ENCODE data around the gene TNIP3. TPM values are rescaled to one million over a fixed set of nuclear protein-coding genes. Genes with fewer than 3 reads are reported as not detected.
"Not testable (repeated sequence)": the region's sequence is repeated elsewhere in the genome, so short reads cannot be mapped to it uniquely, and the experiment has no call there.

The TNIP3 gene
- total RNA-seq, 1 donor from 2014 or later: 0.53 TPM

DNA sequence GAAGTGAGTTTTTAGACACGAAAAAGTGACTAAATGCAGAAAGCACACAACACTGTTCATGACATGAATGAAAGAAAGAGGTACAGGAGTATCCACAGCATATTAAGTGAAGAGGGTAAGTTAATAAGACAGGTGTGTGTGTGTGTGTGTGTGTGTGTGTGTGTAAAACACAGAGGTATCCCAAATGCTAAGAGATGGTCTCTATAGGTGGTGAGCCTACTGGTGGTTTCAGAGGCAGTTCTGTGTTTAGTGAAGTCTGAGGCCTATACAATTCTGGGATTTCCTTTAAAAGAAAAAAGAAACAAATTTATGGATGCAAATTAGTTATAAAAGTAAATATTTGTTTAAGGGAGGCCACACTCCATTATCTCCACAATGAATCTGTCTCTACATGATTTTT is 17.4 kb upstream of the TNIP3 start:
- no peak for DNase-seq (ENCODE audit: low spot score)
- no peak for ATAC-seq
- intact Hi-C loops (cut with DNase I): no loop called here

DNA sequence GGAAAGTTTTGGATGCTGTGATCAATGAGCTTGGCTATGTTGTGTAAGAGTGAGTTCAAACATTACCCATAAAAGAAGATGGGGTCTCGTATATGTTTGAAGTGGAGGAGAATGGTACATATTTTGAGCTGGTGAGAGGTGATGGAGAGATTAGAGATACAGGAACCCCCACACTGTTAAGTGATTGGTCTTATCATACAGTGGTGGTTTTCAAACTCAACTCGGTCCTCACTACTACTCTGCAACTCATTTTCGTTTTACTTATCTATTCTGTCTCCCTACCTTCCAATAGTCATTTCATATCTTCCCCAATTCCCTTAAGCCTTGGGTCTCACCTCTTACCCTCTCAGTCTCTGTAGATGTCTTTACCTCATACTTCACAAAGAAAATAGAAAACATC is 16.4 kb upstream of the TNIP3 start:
- intact Hi-C loops (cut with DNase I): no loop called here
- ATAC-seq: no peak
- DNase-seq (ENCODE audit: low spot score): no peak

DNA sequence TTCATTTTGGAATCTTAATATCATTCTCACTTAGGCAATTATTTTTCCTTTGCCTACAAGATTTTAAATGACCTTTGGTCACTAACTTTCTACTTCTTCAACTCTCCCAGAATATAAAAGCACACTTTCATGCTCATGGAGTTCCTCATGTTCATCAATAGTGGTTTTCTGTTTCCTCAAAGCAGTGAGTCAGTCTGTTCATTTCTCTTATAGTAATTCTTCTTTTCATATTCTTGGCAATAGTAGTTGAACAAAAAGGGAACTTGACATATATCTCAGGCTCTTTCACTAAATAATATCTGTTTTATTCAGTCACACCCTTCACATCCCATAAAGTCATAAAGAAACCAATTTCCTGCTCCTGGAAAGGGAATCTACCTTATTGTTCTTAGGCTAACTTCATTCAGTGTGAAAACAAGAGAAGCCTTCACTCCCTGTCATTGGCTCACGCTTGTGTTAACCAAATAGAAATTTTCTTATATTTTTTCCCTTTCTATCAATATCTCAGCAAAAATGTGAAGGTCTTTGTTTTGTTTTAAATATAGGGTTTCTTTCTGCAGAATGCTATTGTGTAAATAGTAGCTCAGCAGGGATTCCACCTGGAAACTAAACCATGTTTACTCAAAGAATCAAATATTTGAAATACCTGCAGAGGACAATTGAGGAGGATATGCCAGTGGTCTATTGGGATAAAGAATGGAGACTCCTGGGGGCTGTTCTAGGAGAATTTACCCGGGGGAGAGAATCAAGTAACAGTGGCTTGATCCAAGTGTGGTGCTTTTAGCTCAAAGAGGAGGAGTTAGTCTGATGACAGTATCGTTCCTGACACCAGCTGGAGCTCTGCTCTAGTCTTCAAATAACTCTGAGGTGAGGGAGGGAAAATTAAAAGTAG is 13.4 kb upstream of the TNIP3 start:
- no peak for DNase-seq (ENCODE audit: low spot score)
- ATAC-seq: peak; percentile 44
- intact Hi-C loops (cut with DNase I): no loop called here

DNA sequence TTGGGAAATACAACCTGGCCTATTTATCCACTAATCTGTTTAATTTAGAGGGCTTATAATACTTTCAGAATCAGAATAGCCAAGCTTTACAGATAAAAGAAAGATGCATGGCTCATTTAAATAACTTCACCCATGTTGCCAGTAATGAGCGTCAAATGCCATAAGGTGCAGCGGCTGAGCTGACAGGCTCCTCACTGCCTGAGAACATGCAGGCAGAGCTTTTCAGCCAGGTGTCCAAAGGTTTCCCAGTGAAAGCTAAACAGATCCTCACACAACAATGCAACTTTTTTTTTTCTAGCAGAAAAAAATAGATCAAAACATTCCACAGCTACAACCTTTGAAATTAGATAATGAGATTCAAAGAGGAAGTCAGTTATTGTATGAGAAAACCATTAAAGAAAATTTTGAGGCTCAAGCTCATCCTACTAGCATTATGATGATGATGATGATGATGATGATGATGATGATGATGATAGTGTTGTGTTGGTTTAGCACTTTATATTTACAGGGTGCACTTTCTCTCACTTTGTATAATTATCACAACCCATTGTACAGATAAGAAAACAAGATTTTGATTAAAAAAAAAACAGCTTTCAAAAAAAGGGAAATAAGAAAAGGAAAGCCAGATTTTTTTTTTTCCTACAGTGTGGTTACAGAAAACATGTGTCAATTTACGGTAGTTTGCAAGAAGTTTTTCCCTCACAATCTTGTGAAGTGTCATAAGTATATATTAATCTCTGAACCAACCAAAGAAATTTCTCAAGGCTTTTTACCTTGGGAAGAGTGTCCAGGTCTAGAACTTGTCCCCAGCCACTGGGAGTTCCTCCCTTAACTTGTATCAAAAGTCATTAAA is 12.2 kb upstream of the TNIP3 start:
- intact Hi-C loops (cut with DNase I): no loop called here
- DNase-seq (ENCODE audit: low spot score): no peak
- ATAC-seq: no peak

DNA sequence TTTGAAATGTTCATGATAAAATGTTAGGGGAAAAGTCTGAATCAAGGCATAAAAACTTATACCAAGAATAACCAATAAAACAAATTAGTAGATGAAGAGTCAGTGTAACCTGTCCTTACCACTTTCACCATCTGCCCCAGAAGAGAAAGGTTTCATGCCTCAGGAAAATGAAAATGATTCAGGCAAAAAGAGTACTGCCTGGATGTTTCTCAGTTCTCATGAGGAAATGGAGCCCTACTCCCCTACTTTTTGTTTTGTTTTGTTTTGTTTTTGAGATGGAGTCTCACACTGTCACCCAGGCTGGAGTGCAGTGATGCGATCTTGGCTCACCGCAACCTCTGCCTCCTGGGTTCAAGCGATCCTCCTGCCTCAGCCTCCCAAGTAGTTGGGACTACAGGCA is 7.4 kb upstream of the TNIP3 start:
- ATAC-seq; intact Hi-C loops (cut with DNase I); DNase-seq (ENCODE audit: low spot score): not testable (repeated sequence)

DNA sequence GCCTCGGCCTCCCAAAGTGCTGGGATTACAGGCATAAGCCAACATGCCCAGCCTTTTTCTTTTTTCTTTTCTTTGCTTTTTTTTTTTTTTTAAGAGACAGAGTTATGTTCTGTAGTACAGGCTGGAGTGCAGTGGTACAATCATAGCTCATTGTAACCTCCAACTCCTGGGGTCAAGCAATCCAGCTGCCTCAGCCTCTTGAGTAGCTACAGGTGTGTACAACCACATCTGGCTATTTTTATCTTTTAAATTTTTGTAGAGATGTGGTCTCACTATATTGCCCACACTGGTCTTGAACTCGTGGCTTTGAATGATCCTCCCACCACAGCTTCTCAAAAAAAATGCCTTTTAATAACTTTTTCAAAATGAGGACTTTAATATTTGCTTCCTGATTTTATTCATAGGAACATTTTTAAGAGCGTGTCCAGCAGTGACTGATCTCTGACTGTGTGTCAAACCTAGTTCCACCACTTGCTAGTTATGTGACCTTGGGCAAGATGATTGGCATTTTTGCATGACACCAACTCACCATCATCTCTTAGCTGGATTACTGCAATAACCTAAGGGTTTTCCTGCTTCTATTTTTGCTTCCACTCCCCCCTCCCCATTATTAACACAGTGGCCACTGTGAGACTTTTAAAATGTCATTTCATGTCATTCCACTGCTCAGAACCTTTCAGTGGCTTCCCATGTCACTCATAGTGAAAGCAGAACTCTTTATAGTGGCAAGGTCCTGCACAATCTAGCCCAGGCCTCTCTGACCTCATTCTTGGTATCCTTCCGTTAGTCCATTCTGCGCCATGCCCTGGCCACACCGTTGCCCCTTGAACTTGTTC is 4.5 kb upstream of the TNIP3 start:
- ATAC-seq (peak; percentile 75), DNase-seq (ENCODE audit: low spot score) (no peak)
- intact Hi-C loops (cut with DNase I): no loop called here

DNA sequence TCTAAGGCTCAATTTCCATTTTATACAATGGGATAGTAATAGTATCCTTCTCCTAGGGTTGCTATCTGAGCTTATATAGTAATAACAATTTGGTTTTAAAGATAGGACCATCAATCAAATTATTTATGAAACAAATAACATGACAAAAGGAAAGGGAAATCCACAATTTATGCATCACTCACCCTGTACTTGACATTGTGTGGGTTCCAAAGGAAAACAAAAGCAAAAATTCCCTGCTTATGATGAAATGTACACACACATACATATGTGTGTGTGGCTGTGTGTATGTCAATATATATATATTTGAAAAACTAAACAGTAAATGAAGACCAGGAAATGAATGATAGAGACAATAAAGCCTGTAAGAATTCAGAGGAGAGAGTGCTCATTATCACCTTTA is 2.9 kb upstream of the TNIP3 start:
- ATAC-seq (no peak), DNase-seq (ENCODE audit: low spot score) (no peak)
- intact Hi-C loops (cut with DNase I): no loop called here

DNA sequence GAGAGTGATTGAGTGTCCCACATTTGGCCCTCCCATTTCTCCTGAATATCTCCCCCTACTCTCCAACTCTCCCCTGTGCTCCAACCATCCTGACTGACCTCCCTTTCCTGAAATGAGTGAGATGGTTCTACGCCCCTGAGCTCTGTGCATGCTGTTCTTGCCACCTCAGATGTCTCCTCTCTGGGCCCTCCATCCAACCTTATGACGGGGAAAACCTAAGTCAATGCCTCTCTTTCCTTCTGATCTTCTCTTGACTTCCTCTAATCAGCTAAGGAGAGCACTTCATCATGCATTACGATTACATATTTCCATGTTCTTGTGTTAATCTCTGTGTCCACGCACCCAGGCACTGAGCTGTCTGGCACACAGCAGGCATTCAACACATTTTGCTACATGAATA is 1.1 kb upstream of the TNIP3 start:
- DNase-seq (ENCODE audit: low spot score) (no peak), ATAC-seq (no peak)
- intact Hi-C loops (cut with DNase I): no loop called here

DNA sequence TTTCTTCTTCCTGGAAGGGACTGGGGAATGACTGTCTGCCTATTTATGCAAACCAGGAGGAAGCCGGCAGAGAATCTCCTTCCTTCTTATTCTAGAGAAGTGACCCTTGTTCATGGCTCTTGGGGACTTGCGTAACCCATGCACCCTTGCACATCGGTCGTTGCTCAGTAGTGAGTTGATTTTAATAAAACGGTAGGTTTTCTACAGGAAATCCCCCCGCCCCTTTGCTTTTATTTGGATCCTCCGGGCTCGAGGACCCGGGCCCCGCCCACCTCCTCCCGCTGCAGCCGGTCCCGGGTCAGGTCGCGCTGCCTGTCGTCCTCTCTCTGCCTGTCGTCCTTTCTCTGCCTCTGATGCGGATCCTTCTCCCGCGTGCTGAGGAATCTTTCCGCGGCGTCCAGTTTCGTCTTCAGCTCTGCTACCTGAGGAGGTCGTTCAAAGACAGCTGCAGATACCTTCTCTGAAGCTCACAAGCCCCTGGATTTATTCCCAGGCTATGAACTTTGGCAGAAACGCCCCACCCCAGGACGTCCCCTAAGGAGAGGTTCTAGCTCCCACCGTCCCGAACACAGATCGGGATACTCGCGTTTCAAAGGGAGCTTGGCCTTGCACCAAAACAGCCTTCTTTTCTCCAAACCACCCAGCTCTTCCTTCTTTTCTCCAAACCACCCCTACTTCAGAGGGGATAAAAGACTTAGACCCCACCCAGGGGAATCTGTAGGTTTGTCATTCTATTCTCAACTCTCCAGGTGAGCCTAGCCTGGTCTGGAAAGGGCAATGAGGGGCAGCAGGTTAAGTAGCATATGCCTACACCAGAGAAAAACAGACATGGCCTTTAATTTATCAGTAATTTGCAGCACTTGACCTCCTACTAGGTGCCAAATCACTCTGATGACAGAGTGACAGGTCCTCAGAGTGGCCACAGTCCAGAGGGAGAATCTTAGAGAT is 7.0 kb downstream of the TNIP3 start:
- intact Hi-C loops (cut with DNase I): no loop called here
- peak; percentile 59 for DNase-seq (ENCODE audit: low spot score)
- ATAC-seq: peak; percentile 79

DNA sequence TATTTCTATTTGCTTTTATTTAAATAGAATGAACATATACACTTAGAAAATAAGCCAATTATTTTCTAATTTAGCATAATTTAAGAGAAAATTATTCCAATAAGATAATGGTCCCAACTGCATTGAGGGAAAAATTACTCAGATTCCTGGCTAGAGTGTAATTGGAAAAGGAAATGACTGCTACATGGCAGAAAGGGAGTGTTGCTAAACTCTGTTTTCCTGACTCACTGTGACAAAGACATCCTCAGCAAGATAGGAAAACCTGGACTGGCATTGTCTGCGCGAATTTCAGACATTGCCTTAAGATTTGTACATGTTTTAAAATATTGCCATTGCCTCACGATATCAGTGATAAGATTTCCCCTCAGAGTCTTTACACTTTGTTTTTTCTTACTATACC is 8.2 kb downstream of the TNIP3 start:
- ATAC-seq (no peak), DNase-seq (ENCODE audit: low spot score) (no peak)
- intact Hi-C loops (cut with DNase I): no loop called here

DNA sequence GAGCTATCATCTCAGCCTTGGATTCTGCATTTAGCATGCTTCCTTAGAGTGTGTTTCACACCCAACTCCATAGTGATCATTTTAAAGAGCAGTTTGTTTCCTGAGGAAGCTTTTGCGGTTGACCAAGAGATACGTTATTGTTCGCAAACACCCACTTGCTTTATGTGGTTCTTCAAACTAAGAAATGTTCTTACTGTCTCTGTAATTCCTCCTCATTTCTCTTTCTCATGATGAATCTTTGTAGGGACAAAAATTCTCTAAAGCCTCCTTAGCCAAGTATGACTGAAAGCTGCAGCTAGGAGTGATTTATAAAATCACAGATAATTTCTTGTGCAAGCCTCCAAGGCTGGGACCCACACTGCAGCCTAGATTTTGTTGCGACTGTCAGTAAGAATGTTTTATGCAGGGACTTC is 10.0 kb downstream of the TNIP3 start:
- no peak for DNase-seq (ENCODE audit: low spot score)
- ATAC-seq: no peak
- intact Hi-C loops (cut with DNase I): no loop called here

DNA sequence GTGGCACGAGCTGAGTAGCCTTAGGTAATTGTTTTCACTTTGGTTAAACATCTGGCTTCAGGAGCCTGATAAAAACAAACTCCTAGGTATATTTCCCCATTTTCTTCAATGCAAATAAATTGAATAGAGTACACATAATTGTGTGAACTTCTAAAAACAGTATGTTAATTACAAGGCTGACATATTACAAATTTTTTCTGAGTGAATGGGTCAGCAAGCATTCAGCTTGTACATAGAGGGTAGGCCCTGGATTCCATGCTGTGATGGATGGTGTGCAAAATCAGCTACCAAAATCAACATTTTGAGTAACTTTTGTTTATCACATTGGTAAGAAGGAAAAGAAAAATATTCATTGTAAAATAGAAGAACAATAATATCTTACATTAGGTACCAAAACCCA is 12.2 kb downstream of the TNIP3 start:
- intact Hi-C loops (cut with DNase I): no loop called here
- ATAC-seq (no peak), DNase-seq (ENCODE audit: low spot score) (no peak)

DNA sequence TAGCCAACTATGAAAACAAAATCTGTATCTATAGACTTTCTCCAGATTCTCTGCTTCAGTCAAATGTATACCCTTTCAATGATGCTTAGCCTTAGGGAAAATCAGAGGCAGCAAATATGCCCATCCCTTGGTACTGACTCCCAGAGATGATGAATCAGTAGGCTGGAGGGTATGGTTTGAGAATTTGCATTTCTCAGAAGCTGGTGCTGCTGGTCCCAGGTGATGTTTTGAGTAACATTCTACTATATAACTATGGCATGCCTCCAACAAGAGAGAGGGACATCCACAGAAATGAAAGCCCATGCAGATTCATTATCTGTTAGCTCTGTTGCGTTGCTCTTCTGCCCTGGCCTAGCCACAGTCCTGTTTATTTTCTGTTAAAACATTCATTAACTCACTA is 13.6 kb downstream of the TNIP3 start:
- intact Hi-C loops (cut with DNase I): no loop called here
- DNase-seq (ENCODE audit: low spot score): no peak
- no peak for ATAC-seq

DNA sequence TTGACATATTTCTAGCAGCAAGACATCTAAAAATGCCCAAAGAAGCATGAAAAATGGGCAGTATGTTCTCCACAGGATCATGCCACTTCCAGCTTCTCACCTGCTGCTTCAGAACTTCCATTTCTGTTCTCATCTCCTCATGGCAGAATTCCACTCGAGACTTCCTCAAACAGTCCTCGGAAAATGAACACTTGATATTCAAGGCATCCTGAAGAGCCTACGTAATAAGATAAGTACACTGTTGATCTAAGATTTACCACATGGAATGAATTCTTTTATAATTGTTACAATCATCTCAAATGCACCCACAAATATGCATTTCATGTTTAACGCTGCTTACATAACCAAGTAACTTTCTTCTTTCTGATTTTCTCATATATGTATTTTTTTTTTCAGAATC is 14.1 kb downstream of the TNIP3 start:
- DNase-seq (ENCODE audit: low spot score) (no peak), ATAC-seq (no peak)
- intact Hi-C loops (cut with DNase I): no loop called here

DNA sequence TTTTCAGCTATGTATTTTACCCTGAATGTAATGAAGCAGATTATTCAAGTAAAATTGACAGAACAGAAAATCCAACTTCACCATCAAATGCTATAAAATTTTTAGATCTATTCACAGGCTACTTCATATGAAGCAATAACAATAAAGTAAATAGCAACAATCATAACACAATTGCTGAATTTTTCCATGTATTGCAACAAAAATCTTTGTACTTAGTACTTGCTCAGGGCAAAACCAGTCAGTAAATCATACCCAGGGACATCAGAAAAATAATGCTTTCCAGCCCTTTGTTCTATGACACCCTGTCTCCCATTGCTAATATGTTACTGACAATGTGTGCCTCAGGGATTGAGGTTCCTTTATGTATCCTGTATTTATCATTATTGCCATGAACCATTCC is 15.5 kb downstream of the TNIP3 start:
- no peak for ATAC-seq
- no peak for DNase-seq (ENCODE audit: low spot score)
- intact Hi-C loops (cut with DNase I): no loop called here

DNA sequence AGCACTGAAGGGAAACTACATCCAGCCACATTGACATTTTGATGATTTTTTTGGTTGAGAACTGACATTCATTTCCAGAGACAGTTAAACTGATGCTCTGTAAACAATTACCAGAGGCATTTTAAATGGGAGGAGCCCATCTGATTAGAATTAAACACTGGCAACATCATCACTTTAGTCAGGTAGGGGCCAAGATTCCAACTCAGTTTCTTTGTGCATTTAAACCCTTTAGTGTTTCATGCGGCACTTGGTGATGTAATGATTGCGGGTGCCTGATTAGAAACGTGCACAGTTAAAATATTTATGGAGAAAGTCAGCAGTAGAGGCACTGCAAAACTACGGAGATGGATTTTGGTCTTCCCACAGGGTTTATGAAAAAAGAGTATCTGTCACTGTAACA is 16.1 kb downstream of the TNIP3 start:
- intact Hi-C loops (cut with DNase I): no loop called here
- no peak for ATAC-seq
- DNase-seq (ENCODE audit: low spot score): no peak

DNA sequence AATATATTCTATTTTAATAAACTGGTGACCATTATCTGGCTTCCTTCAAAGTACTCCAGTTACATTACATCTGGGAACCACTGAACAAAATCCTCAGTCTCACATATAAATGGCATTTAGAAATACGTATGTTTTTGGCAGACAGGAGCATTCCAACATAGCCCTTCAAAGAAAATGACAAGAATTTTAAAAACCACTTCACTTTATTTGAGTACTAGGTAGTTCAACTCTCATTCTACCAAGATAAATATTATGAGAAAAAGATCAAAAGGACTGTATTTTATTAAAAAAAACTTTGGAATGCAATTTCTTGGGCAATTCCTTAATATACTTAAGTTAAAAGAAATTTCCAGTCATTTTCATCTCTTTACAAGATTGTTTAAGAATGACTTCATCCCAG is 17.6 kb downstream of the TNIP3 start:
- no peak for ATAC-seq
- DNase-seq (ENCODE audit: low spot score): no peak
- intact Hi-C loops (cut with DNase I): no loop called here

DNA sequence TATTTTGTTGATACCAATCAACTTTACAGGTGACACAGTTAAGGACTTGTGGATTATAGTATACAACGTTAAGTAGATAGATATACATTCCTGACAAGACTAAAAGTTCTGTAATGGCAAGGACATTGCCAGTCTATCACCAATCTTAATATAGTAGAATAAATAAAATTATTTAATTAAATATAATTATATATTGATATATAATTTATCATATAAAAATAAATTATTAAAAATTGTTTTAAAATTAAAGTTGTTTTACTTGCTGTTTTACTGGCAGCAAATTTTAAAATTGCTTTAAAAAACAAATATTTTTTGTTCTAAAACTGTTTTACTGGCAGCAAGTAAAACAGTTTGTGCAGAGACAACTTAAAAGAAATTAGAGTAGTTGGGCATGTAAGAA is 18.7 kb downstream of the TNIP3 start:
- ATAC-seq (no peak), DNase-seq (ENCODE audit: low spot score) (no peak)
- intact Hi-C loops (cut with DNase I): no loop called here
